T-cell (primary cell): ENCODE measurements around the gene COA5. TPM values are rescaled to one million over a fixed set of nuclear protein-coding genes. Genes with fewer than 3 reads are reported as not detected.
"Not testable (repeated sequence)": the region's sequence is repeated elsewhere in the genome, so short reads cannot be mapped to it uniquely, and the experiment has no call there.

Experiments
- ATAC-seq, 4 experiments: fragments of 200-7000 bp in 3 of 4; fragments of 150-1000 bp in 1 of 4; cut with Tn5 transposase; replicated peaks in 1 of 4; 1 replicate in 3 of 4; 2 replicates in 1 of 4; pipeline ENCODE4 v1.10.0; 2021; ENCODE audit warnings: moderate library complexity in 3 of 4, mild to moderate bottlenecking in 2 of 4, moderate number of reproducible peaks in 1 of 4
- CTCF ChIA-PET, 2 donors: fragments of 300-600 bp; sonication (Branson Sonifier 250); formaldehyde crosslinking; loops; one replicate each; lab custom pipeline; 2022; ENCODE audit warnings: antibody characterized with exemption in 2 of 2; lab: Charles Lee
- POLR2A ChIA-PET, 2 donors: fragments of 300-600 bp; sonication (Branson Sonifier 250); formaldehyde crosslinking; loops; one replicate each; lab custom pipeline; 2022; ENCODE audit warnings: antibody characterized with exemption in 2 of 2; lab: Charles Lee
- DNase-seq, 35 experiments: peaks; one replicate each; pipeline versions ENCODE4 v3.0.0 to v3.0.0-alpha.2; 2013 to 2023
- H3K27ac ChIP-seq: one replicate; pipeline ENCODE4 v1.5.1; 2013; ENCODE audit warnings: low read length
- H3K27me3 ChIP-seq, 2 experiments: replicated peaks in 1 of 2; 1 replicate in 1 of 2; 2 replicates in 1 of 2; pipeline versions ENCODE4 v1.6.1 to v1.7.0; 2013; ENCODE audit warnings: low read length in 1 of 2, mixed read lengths in 1 of 2; ENCODE audit not compliant: control insufficient read depth in 2 of 2, insufficient read depth in 2 of 2; ENCODE audit errors: extremely low read depth in 1 of 2
- H3K36me3 ChIP-seq, 2 donors: 1 replicate in 1 of 2; 2 replicates in 1 of 2; pipeline versions ENCODE4 v1.6.1 to v1.7.0; 2013; ENCODE audit warnings: low read length in 1 of 2; ENCODE audit not compliant: control insufficient read depth in 2 of 2, insufficient read depth in 1 of 2; ENCODE audit errors: extremely low read depth in 1 of 2
- H3K4me1 ChIP-seq, 2 experiments: 1 replicate in 1 of 2; 2 replicates in 1 of 2; pipeline versions ENCODE4 v1.6.1 to v1.7.0; 2013; ENCODE audit warnings: low read length in 2 of 2, mixed read lengths in 1 of 2; ENCODE audit not compliant: insufficient read depth in 2 of 2, control insufficient read depth in 1 of 2; ENCODE audit errors: extremely low read depth in 1 of 2
- H3K4me3 ChIP-seq, 2 donors: 1 replicate in 1 of 2; 2 replicates in 1 of 2; pipeline versions ENCODE4 v1.5.1 to v1.7.0; 2013; ENCODE audit warnings: mild to moderate bottlenecking in 2 of 2, low read length in 1 of 2, moderate library complexity in 1 of 2; ENCODE audit not compliant: control insufficient read depth in 1 of 2; ENCODE audit errors: extremely low read depth in 1 of 2
- H3K9me3 ChIP-seq: 2 replicates; pipeline ENCODE4 v1.7.0; 2013
- H3K27ac Mint-ChIP-seq, 2 donors: one replicate each; pipeline ENCODE4 v1.8.0; 2020 to 2021; ENCODE audit warnings: mild to moderate bottlenecking in 2 of 2, mixed read lengths in 2 of 2
- H3K27me3 Mint-ChIP-seq, 2 donors: one replicate each; pipeline ENCODE4 v1.8.0; 2021 to 2022; ENCODE audit warnings: mixed read lengths in 2 of 2
- H3K36me3 Mint-ChIP-seq: one replicate; pipeline ENCODE4 v1.8.0; 2021; ENCODE audit warnings: mixed read lengths
- H3K4me1 Mint-ChIP-seq, 3 donors: one replicate each; pipeline ENCODE4 v1.8.0; 2020 to 2022; ENCODE audit warnings: mixed read lengths in 3 of 3, mild to moderate bottlenecking in 1 of 3
- H3K4me3 Mint-ChIP-seq, 3 donors: one replicate each; pipeline ENCODE4 v1.8.0; 2020 to 2022; ENCODE audit warnings: mild to moderate bottlenecking in 3 of 3, mixed read lengths in 3 of 3, moderate library complexity in 3 of 3
- H3K9me3 Mint-ChIP-seq, 3 donors: one replicate each; pipeline ENCODE4 v1.8.0; 2020 to 2022; ENCODE audit warnings: mixed read lengths in 3 of 3
- WGBS: methylation state at CpG from one replicate; pipeline ENCODE4 v1.1.5; 2013; ENCODE audit warnings: missing lambda C conversion rate; ENCODE audit not compliant: insufficient coverage; 5-methylcytosine and 5-hydroxymethylcytosine counted together
- total RNA-seq, 35 experiments: library from RNA in 6 of 35; stranded (reverse) in 6 of 35; fragments of 120-200 nt in 1 of 35; gene quantifications; one replicate each; pipeline versions ENCODE4 v1.2.1 to v1.2.4 and lab custom pipeline; 2013 to 2026

Gene COA5
- total RNA-seq, 5 donors from 2014 or later (not counting 1 experiment from before 2014, with no cell fraction given) = 24.6 to 45.8 (median 39.9) TPM

DNA sequence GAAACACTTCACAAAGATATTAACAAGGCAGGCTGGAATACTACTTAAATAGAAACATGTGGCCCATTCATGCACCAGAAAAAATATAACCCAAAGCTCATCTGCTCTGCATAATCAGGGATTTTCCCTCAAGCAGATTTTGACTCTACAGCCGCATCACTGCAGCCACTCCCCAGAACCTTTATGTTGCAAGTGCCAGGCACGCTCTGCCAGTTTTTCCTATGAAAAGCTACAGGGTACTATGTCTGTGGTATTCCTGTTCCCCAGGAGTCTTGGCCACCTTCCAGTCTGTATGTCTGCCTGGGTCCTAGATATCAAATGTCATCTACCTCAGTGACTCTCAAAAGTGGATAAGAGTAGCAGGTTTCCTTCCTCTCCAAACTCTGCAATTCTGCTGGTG, 3.8 kb downstream of the COA5 start:
- ChIA-PET CTCF (no interaction called here), POLR2A (interaction anchor here in 1 of 2 donors (0.6 kb wide), 1 partner anchor 886 kb away, joined by 3 read pairs; no protein-coding TSS in a partner anchor)
- no peak for ATAC-seq
- no CpG with 5 or more reads among the region's 2 CpGs for WGBS
- Mint-ChIP-seq H3K27ac (peak overlapping the region; percentile 29 to 94), H3K27me3 (no peaks in the 10 kb centered on the region), H3K4me3 (no peak overlapping the region), H3K9me3 (no peaks in the 10 kb centered on the region), H3K4me1 (peaks cover 40 to 46% (median 42%) of the 10 kb centered on the region in 3 donors), H3K36me3 (peaks cover 14% of the 10 kb centered on the region)
- Histone ChIP-seq H3K4me3 (no peak overlapping the region), H3K27me3 (no peaks in the 10 kb centered on the region), H3K27ac (peak overlapping the region; percentile 6), H3K36me3 (peaks cover 0 to 31% of the 10 kb centered on the region in 2 donors), H3K9me3 (no peaks in the 10 kb centered on the region), H3K4me1 (peaks cover 14 to 24% of the 10 kb centered on the region in 2 experiments)
- no peak for DNase-seq

- Mint-ChIP-seq H3K4me1 (peaks cover 30 to 32% (median 32%) of the 10 kb centered on the region in 3 donors), H3K9me3 (no peaks in the 10 kb centered on the region), H3K27ac (peak overlapping the region; percentile 31 to 39), H3K27me3 (no peaks in the 10 kb centered on the region), H3K36me3 (peaks cover 24% of the 10 kb centered on the region), H3K4me3 (no peak overlapping the region)
- Histone ChIP-seq H3K36me3 (peaks cover 0 to 48% of the 10 kb centered on the region in 2 donors), H3K4me1 (peaks cover 1 to 7% of the 10 kb centered on the region in 2 experiments), H3K4me3 (no peak overlapping the region), H3K27me3 (no peaks in the 10 kb centered on the region), H3K9me3 (no peaks in the 10 kb centered on the region), H3K27ac (peak overlapping the region; percentile 15)
- 71% methylated on average over 1 of the region's 3 CpGs for WGBS
- peak; percentile 46 to 60 (median 58) for ATAC-seq
- ChIA-PET CTCF (no interaction called here), POLR2A (interaction anchor here (0.7 kb wide), 2 partner anchors 43 to 47 kb away, joined by 7 read pairs; no protein-coding TSS in a partner anchor)
- DNase-seq = peak in 1 of 35 experiments; percentile 33
Measured at GRCh38 chr2:98601532-98602132, 6.7 kb downstream of the COA5 start.

GRCh38 chr2:98598781-98599428, 9.4 kb downstream of the COA5 start:
- peaks cover 35% of the 10 kb centered on the region for H3K36me3 Mint-ChIP-seq
- no peaks in the 10 kb centered on the region for H3K9me3 ChIP-seq
- ChIA-PET CTCF (interaction anchor here (0.6 to 1.2 kb wide), 3 partner anchors 19 to 57 kb away, joined by 3 read pairs; no protein-coding TSS in a partner anchor), POLR2A (no interaction called here)
- WGBS = no CpG with 5 or more reads among the region's 1 CpG
- no peak overlapping the region for H3K4me3 Mint-ChIP-seq
- peaks cover under 1 to 2% (median 2%) of the 10 kb centered on the region in 3 donors for H3K9me3 Mint-ChIP-seq
- DNase-seq = no peak
- no peak overlapping the region for H3K4me3 ChIP-seq
- H3K27ac ChIP-seq = no peak overlapping the region
- no peaks in the 10 kb centered on the region for H3K27me3 ChIP-seq
- ATAC-seq = no peak
- peaks cover 10 to 14% (median 10%) of the 10 kb centered on the region in 3 donors for H3K4me1 Mint-ChIP-seq
- peak overlapping the region; percentile 24 to 62 for H3K27ac Mint-ChIP-seq
- H3K36me3 ChIP-seq = peaks cover 0 to 49% of the 10 kb centered on the region in 2 donors
- H3K4me1 ChIP-seq = no peaks in the 10 kb centered on the region
- no peaks in the 10 kb centered on the region for H3K27me3 Mint-ChIP-seq

DNA sequence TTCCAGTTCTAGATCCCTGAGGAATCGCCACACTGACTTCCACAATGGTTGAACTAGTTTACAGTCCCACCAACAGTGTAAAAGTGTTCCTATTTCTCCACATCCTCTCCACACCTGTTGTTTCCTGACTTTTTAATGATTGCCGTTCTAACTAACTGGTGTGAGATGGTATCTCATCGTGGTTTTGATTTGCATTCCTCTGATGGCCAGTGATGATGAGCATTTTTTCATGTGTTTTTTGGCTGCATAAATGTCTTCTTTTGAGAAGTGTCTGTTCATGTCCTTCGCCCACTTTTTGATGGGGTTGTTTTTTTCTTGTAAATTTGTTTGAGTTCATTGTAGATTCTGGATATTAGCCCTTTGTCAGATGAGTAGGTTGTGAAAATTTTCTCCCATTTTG, 13.6 kb downstream of the COA5 start:
- H3K36me3 ChIP-seq = peaks cover 7 to 57% of the 10 kb centered on the region in 2 donors
- POLR2A ChIA-PET, ATAC-seq, H3K4me1 ChIP-seq, DNase-seq, H3K27me3 Mint-ChIP-seq, H3K9me3 Mint-ChIP-seq, H3K4me3 Mint-ChIP-seq, H3K4me3 ChIP-seq, H3K9me3 ChIP-seq, H3K27me3 ChIP-seq, CTCF ChIA-PET, H3K27ac ChIP-seq: not testable (repeated sequence)
- H3K36me3 Mint-ChIP-seq = peaks cover 55% of the 10 kb centered on the region
- peaks cover 9 to 19% (median 11%) of the 10 kb centered on the region in 3 donors for H3K4me1 Mint-ChIP-seq
- peak overlapping the region in 1 of 2 donors; percentile 43 for H3K27ac Mint-ChIP-seq
- no CpG with 5 or more reads among the region's 4 CpGs for WGBS

- Mint-ChIP-seq H3K4me3 (no peak overlapping the region), H3K4me1 (peaks cover 13 to 21% (median 16%) of the 10 kb centered on the region in 3 donors), H3K27me3 (no peaks in the 10 kb centered on the region), H3K9me3 (peaks cover 4 to 9% (median 4%) of the 10 kb centered on the region in 3 donors), H3K36me3 (peaks cover 54% of the 10 kb centered on the region), H3K27ac (no peak overlapping the region)
- no peak for ATAC-seq
- 97% methylated on average over 7 of the region's 8 CpGs for WGBS
- H3K27ac ChIP-seq = no peak overlapping the region
- H3K4me3 ChIP-seq = no peak overlapping the region
- H3K36me3 ChIP-seq = peaks cover 7 to 58% of the 10 kb centered on the region in 2 donors
- POLR2A ChIA-PET = interaction anchor here in 1 of 2 donors (0.7 kb wide), 1 partner anchor 768 kb away, joined by 3 read pairs; no protein-coding TSS in a partner anchor
- DNase-seq = no peak
- H3K9me3 ChIP-seq = no peaks in the 10 kb centered on the region
- H3K4me1 ChIP-seq = peaks cover 0 to 3% of the 10 kb centered on the region in 2 experiments
- no peaks in the 10 kb centered on the region for H3K27me3 ChIP-seq
- CTCF ChIA-PET = no interaction called here
Measured at GRCh38 chr2:98592565-98592964, 15.7 kb downstream of the COA5 start.

DNA sequence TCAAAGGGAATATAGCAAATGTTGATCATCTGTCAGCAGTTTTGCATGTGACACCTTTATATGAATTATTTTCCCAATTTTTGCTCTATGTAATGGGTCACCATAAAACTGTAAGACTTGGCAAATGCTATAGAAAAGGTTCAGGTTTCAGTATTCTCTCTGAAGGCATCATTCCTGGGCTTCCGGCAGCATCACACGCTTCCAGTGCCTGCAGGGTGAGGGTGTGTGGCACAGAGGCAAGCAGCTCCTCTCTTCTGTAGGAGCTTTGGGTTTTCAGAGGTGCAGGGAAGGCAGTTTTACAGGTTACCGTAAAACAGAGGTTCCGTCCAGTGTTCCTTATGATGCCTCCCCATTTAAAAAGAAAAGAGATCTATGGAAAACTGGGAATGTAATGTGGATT, 18.8 kb downstream of the COA5 start:
- peaks cover 7 to 26% (median 11%) of the 10 kb centered on the region in 3 donors for H3K4me1 Mint-ChIP-seq
- H3K9me3 Mint-ChIP-seq = peaks cover 4 to 9% (median 4%) of the 10 kb centered on the region in 3 donors
- DNase-seq (no peak), ATAC-seq (no peak)
- H3K36me3 ChIP-seq = peaks cover 13 to 80% of the 10 kb centered on the region in 2 donors
- H3K9me3 ChIP-seq = no peaks in the 10 kb centered on the region
- H3K4me3 Mint-ChIP-seq = no peak overlapping the region
- H3K27me3 ChIP-seq = no peaks in the 10 kb centered on the region
- no peak overlapping the region for H3K4me3 ChIP-seq
- CTCF ChIA-PET = no interaction called here
- H3K27ac Mint-ChIP-seq = peak overlapping the region in 1 of 2 donors; percentile 55
- H3K4me1 ChIP-seq = peaks cover 0 to 3% of the 10 kb centered on the region in 2 experiments
- H3K36me3 Mint-ChIP-seq = peaks cover 59% of the 10 kb centered on the region
- H3K27ac ChIP-seq = no peak overlapping the region
- POLR2A ChIA-PET = no interaction called here
- 100% methylated on average over 2 of the region's 4 CpGs for WGBS
- H3K27me3 Mint-ChIP-seq = no peaks in the 10 kb centered on the region
